HG02763 (cell line): Measurements from ENCODE around the gene PTPN14.

ENCODE experiments used
- ATAC-seq: cut with Tn5 transposase; IDR thresholded peaks from one replicate; pipeline ENCODE4 v1.9.1; 2021; ENCODE audit warnings: mild to moderate bottlenecking, moderate library complexity; ENCODE audit not compliant: unreplicated experiment

PTPN14 gene

DNA sequence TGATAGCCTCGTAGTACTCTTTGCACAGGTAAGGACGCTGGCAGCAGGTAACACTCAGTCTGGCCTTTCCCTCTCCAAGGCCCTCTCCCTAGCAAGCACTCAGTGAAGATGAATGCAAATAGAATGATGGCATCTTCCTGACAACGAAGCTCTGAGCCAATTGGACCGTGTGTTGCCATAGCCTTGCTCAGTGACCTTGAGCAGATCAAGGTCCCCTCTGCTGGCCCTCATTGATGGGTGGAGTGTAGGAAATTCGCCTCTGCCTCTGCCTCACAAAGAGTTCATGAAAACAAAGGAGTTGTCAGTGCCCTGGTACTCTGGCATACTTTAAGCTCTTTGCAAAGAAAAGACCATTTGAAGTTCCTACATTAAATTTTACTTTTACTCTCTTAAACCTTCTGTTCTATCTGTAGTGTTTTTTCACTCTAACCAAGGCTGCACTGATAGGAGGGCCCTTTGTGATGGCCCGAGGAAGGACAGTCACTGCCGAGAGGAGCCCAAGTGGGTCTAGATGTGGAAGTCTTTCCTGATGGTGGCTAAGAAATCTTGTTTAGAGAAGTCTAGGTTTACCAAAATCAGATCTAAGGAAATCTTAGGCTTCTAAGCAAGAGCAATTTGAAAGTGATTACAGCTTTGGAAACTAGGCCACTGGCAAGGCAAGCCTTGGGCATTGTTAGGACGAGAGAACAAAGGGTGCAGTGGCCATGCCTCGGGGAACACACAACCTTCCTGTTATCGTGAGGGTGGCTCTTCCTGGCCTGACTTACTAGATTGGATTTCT lies 232.3 kb downstream of the PTPN14 start:
- no peak for ATAC-seq

DNA sequence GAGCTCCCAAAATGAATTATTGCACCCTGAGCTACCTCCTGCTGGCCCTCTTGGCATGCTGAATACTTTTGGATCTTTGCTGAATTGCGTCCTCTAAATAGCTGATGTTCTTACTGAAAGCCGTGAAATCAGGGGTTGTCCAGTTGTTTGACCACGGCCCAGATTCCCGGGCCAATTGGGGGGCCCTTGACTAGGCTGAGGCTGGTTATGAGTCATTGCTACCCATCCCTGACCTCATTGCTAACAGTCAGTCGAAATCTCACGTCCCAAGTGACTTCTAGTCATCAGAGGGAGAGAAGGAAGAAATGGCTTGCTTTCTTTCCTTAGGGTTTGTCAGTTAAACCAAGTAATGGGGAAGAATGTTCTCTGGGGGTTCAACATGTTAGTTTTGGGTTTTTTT lies 233.0 kb downstream of the PTPN14 start:
- ATAC-seq = no peak

DNA sequence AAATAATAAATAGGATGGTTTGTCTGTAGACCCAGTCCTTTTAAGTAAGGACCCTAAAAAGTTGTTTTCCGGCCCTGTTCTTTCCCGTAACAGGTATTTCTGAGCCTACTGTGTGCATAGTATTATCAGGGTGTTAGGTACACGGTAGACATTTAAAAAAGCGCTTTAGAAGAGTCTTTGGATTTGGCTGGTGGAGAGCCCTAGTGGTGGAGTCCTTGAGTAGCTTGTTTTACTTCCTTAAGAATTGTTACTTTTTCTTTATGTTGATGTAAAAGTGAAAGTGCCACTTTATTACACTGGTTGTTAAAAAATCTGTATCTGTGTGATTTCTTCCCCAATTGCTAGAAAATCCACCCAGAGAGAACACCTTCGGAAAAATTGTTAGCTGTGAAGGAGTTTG lies 233.7 kb downstream of the PTPN14 start:
- no peak for ATAC-seq

GRCh38 chr1:214317300-214317699 lies 234.1 kb downstream of the PTPN14 start:
- no peak for ATAC-seq

DNA sequence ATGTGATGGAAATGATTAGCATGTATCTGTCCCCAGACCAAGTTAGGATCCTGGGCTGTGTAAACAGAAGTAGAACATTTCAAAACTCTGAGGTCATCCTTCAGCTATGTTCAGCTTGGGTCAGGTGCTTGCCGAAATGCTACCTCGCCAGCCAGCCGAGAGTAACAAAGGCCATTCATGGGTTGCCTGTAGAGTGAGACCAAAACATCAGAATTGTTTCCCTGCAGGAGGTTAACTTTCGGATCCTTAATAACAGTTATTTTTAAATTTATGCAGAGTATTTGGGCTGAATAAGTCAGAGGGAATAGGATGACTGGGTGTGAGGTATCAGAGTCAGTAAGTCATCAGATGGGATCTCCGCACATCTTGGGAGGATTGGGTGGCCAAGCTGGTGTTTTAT lies 234.8 kb downstream of the PTPN14 start:
- ATAC-seq = no peak

- no peak for ATAC-seq
Measured at GRCh38 chr1:214314178-214314843, 237.1 kb downstream of the PTPN14 start.

DNA sequence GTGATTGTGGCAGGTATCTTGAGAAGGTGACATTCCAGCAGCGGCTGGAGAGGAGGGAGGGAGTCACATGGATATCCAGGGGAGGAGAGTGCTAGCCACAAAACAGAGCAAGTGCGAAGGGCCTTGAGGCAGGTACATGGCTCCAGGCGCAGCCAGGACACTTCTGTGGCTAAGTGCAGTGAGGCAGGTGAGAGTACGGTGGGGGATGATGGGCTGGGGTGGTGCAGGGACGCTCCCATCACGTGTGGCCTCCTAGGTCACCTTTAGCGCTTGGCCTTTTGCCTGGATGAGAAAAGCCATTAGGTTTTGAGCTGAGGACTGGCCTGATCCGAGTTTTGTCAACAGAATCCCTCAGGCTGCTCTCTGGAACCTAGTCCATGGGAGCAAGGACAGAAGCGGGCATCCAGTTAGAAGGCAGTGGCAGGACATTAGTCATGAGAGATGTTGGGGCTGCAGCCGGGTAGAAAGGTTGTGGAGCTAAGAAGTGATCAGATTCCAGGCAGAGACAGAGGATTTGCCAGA lies 238.8 kb downstream of the PTPN14 start:
- ATAC-seq = no peak

DNA sequence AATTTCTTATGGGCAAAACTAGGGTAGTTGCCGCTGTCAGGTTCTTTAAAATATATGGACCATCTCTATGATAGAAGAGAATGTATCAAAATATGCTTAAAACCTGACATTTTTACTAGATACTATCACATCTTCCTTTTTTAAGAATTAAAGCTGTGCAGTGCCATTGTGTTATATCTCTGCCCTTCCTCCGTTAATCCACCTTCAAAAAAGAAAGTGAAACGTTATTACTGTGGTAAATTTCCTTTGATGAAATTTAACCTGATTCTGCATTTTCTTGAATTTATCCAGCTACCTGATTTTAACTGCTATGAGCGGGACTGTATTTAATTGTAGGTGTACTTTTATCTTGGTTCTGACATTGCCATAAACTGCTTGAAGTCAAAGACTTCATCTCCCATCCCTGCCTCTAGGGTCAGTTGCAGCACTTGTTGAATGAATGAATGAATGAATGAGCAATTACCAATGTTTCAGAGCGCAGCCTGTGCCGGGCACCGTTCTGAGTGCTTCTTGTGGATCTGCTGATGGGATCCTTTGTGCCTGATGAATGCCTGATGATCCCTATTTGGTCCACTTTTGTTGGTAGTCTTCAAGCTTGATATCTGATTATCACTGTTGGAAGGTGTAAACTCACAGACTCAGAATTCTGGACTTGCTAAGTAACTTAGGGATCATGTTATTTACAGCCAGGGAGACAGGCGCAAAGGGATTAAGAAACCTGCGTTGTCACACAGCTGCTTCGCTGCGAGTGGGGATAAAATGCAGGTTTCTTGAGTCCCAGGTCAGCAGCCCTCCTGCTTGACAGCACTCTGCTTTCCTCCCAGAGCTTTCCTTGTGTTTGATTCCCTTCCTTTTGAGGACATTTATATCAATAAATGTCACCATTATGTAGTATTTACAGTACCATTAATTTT lies 240.4 kb downstream of the PTPN14 start:
- ATAC-seq = no peak

- no peak for ATAC-seq
Measured at GRCh38 chr1:214310010-214310409, 241.4 kb downstream of the PTPN14 start.

DNA sequence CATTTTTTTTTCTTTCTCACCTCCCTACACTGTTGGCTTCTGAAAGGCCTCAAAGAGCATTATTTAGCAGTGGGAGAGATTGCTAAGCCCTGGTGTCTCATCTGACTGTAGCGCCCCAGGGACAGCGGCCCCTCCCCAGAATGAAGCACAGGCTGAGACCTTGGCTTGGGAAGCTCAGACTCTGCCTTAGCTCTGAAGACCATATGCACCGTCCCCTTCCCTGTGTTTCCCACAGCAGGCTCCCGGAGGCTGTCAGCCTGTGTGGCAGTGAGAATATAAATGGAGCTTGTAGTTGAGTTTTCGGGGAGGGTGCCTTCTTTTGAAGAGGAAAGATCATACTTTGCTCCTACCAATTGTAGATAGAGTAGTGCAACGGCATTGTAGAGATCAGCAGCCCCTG lies 245.1 kb downstream of the PTPN14 start:
- ATAC-seq = no peak

DNA sequence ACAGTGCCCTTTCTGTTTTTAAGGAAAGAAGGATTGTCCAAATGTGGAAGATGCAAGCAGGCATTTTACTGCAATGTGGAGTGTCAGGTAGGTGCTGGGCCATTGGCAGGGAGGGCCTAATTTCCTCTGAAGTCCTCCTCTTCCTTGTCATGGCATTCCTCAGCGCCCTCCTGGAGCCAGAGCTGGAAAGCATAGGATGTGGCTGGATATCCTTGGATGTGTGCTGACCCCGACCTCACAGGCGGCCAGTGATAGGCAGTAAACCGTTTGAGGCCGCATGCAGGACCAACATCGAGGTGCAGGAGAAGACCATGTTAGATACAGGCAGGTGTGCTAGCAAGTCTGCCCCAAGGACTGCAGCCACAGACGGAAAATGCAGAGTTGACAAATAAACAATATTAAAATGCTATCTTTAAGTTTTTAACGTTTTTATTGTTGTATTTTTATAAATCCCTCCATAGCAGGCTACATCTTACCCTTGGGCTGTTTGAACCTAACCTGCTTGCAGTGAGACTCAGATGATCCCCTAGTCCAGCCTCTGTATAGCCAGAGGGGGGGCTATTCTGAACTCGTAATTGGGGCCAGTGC lies 246.1 kb downstream of the PTPN14 start:
- ATAC-seq = no peak

GRCh38 chr1:214303141-214303930 lies 248.1 kb downstream of the PTPN14 start:
- ATAC-seq = no peak

DNA sequence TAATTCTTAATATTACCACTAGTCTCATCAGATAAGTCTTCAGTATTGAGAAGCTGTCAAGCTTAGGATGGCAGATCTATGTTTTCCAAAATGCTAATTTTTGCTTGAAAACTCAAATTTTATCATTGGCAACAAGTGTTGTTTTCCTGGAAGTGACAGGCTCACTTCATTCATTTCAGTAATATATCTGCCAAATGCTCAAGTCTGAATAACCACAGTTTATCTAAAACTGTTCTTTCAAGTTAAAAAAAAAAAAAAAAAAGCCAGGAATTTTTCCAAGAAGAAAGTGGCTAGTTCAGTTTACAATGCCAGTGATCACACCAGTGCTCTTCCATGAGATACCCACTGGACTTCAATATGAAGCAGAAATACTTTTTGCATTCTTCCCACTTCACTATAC lies 249.9 kb downstream of the PTPN14 start:
- no peak for ATAC-seq

DNA sequence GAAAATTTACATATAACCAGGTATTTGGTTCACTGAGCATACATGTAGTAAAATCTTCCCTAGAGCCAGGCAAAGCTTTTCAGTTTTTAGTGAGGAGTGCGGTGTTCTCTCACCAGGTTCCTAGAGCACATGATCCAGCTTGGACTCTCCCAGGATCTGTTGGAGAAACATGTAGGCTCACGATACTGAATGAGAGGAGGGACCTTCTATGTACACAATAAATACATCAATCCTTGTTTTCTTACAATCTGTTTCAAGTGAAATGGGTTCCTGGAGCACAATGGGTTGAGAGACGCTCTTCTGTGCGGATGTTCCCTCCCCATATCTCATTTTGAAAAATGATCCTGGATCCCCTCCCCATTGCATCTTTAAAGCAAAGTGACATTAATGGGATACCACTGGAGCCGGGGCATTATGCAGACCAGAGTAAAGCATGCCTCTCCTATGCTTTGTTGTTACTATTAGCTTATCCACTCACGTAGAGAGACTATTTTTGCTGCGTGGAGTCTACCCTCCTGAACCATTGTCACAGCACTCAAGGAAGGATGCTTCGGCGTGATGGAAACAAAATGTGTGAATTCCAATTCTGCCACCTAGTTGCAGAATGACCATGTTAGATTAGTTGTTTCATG lies 251.1 kb downstream of the PTPN14 start:
- ATAC-seq = no peak
